K562 (cell line): ENCODE results near the gene ST6GAL1. TPM values are rescaled to one million over a fixed set of nuclear protein-coding genes. Genes with fewer than 3 reads are reported as not detected.

Experiments used
- BRF1 ChIP-seq: IDR thresholded peaks from 3 replicates; pipeline ENCODE4 v1.6.1; 2011; ENCODE audit warnings: borderline replicate concordance, mild to moderate bottlenecking; ENCODE audit not compliant: insufficient read length; ENCODE audit errors: extremely low read depth
- DMBX1 ChIP-seq: fragments of 250-450 bp; sonication (Bioruptor Pico); IDR thresholded peaks from 2 replicates; pipeline ENCODE4 v1.8.0; 2022; ENCODE audit warnings: inconsistent platforms, mild to moderate bottlenecking, moderate library complexity, borderline replicate concordance
- FOSL1 ChIP-seq: fragments of 200-800 bp; sonication (Bioruptor generic); conservative IDR thresholded peaks from 2 replicates; pipeline ENCODE4 v1.6.1; 2016; ENCODE audit warnings: missing genetic modification characterization, missing compliant biosample characterization
- JUND ChIP-seq, 2 experiments: IDR thresholded peaks; 2 replicates in 1 of 2; 3 replicates in 1 of 2; pipeline ENCODE4 v1.6.1; 2011; ENCODE audit warnings: borderline replicate concordance in 2 of 2, low read depth in 2 of 2, low read length in 2 of 2, improper control_type of control experiment in 1 of 2, missing biosample characterization in 1 of 2, missing genetic modification characterization in 1 of 2, missing genetic modification reagents in 1 of 2
- KDM2B ChIP-seq: fragments of 250-450 bp; sonication (Bioruptor Pico); IDR thresholded peaks from 2 replicates; pipeline ENCODE4 v1.8.0; 2021; ENCODE audit warnings: mild to moderate bottlenecking, moderate library complexity
- NCOR1 ChIP-seq: fragments of 450-650 bp; IDR thresholded peaks from 2 replicates; pipeline ENCODE4 v1.6.1; 2016; ENCODE audit warnings: mild to moderate bottlenecking, moderate library complexity
- NR1H2 ChIP-seq: sonication (generic); formaldehyde crosslinking; IDR thresholded peaks from 2 replicates; pipeline ENCODE4 v1.4.0; 2020; ENCODE audit warnings: mild to moderate bottlenecking, missing genetic modification reagents
- POLR2A ChIP-seq: fragments of 450-650 bp; conservative IDR thresholded peaks from 2 replicates; pipeline ENCODE4 v1.6.1; 2016
- RCOR1 ChIP-seq, 2 experiments: IDR thresholded peaks; 2 replicates each; pipeline ENCODE4 v1.6.1; 2012; ENCODE audit warnings: low read depth in 2 of 2, low read length in 2 of 2, borderline replicate concordance in 1 of 2, improper control_type of control experiment in 1 of 2
- SMARCA4 ChIP-seq: fragments of 450-650 bp; IDR thresholded peaks from 2 replicates; pipeline ENCODE4 v1.6.1; 2016
- ZNF121 ChIP-seq: sonication (generic); formaldehyde crosslinking; conservative IDR thresholded peaks from 2 replicates; pipeline ENCODE4 v1.8.0; 2022; ENCODE audit warnings: missing genetic modification reagents
- polyA plus RNA-seq, 8 experiments: library from polyadenylated mRNA; depleted of rRNA in 4 of 8; stranded (reverse) in 5 of 8; unstranded in 3 of 8; fragments of >200 nt; fragmentation: Nextera tagmentation in 2 of 8; fragmentation: Illumina TruSeq in 1 of 8; extraction: Ambion mirVana in 2 of 8; extraction: Trizol in 1 of 8; gene quantifications; 2 replicates each; pipeline versions ENCODE4 v1.2.1 to v1.2.3, GENCODE V29; 2011 to 2014; ENCODE audit warnings: inconsistent platforms in 1 of 8, missing spikeins in 1 of 8
- total RNA-seq, 7 experiments: library from RNA; depleted of rRNA in 6 of 7; stranded (reverse); fragments of >200 nt in 6 of 7; fragmentation: Illumina TruSeq in 2 of 7; extraction: Trizol in 2 of 7; gene quantifications; 2 replicates each; pipeline versions ENCODE4 v1.2.1 to v1.2.3, GENCODE V29; 2011 to 2021; ENCODE audit warnings: low replicate concordance in 1 of 7
- TF ChIP-seq, protein P1 (sequence below): fragments of 250-450 bp; sonication (Bioruptor Pico); IDR thresholded peaks from 2 replicates; pipeline ENCODE4 v1.4.0; 2020; ENCODE audit warnings: mild to moderate bottlenecking, moderate library complexity

ST6GAL1 gene
- total and polyA plus RNA-seq, 9 of the 15 experiments (the other 6 are each of a cell fraction or from before 2014, with no cell fraction given), result 31.9 to 145 (median 71.0) TPM

DNA sequence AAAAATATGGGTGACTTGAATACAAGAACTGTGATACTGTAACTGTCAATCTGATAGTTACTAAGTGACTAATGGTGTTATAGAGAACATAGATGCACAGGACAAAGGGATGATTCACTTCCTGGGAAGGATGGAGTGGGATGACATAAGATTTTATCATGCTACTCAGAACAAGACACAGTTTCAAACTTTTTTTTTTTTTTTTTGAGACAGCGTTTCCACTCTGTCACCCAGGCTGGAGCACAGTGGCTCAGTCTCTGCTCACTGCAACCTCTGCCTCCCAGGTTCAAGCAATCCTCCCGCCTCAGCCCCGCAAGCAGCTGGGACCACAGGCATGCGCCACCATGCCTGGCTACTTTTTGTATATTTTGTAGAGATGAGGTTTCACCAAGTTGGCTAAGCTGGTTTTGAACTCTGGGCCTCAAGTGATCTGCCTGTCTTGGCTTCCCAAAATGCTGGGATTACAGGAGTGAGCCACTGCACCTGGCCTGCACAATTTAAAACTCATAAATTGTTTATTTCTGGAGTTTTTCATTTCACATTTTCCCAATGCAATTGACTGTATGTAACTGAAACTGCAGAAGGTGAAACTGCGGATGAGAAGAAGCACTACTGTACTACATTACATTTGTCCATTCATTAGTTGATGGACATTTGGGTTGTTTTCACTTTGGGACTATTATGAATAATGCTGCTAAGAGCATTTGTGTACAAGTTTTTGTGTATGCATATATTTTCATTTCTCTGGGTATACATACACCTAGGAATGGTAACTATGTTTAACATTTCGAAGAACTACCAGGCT lies 47.2 kb upstream of the ST6GAL1 start (continued):
- peak; percentile 93 for TF ChIP-seq SMARCA4
- TF ChIP-seq NR1H2 (CRISPR knock-in tag), result no peak
- TF ChIP-seq BRF1, result no peak
- peak; percentile 97 for TF ChIP-seq JUND (IDR thresholded peaks at IDR 0.05; ENCODE audit: borderline replicate concordance, low read depth, low read length)
- peak; percentile 97 for TF ChIP-seq JUND (tag; IDR thresholded peaks at IDR 0.05; ENCODE audit: borderline replicate concordance, low read depth, low read length)
- peak; percentile 98 for TF ChIP-seq FOSL1 (tag)
- peak; percentile 47; the same call in 1 of the 2 replicates for TF ChIP-seq NCOR1
- TF ChIP-seq, protein P1, sequence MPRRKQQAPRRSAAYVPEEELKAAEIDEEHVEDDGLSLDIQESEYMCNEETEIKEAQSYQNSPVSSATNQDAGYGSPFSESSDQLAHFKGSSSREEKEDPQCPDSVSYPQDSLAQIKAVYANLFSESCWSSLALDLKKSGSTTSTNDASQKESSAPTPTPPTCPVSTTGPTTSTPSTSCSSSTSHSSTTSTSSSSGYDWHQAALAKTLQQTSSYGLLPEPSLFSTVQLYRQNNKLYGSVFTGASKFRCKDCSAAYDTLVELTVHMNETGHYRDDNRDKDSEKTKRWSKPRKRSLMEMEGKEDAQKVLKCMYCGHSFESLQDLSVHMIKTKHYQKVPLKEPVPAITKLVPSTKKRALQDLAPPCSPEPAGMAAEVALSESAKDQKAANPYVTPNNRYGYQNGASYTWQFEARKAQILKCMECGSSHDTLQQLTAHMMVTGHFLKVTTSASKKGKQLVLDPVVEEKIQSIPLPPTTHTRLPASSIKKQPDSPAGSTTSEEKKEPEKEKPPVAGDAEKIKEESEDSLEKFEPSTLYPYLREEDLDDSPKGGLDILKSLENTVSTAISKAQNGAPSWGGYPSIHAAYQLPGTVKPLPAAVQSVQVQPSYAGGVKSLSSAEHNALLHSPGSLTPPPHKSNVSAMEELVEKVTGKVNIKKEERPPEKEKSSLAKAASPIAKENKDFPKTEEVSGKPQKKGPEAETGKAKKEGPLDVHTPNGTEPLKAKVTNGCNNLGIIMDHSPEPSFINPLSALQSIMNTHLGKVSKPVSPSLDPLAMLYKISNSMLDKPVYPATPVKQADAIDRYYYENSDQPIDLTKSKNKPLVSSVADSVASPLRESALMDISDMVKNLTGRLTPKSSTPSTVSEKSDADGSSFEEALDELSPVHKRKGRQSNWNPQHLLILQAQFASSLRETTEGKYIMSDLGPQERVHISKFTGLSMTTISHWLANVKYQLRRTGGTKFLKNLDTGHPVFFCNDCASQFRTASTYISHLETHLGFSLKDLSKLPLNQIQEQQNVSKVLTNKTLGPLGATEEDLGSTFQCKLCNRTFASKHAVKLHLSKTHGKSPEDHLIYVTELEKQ, result no peak
- peak in 1 of 2 experiments; percentile 96; a peak in 2 of 4 replicates for TF ChIP-seq RCOR1 (IDR thresholded peaks at IDR 0.05; ENCODE audit: borderline replicate concordance in 1 of 2, low read depth in 2 of 2, low read length in 2 of 2)
- TF ChIP-seq DMBX1 (CRISPR knock-in tag), result peak; percentile 78; the same call in 1 of the 2 replicates
- no peak for TF ChIP-seq KDM2B (CRISPR knock-in tag)
- TF ChIP-seq ZNF121, result no peak
- TF ChIP-seq POLR2A, result no peak
